Stimulated activated CD8-positive, alpha-beta memory T cell treated with anti-CD3 and anti-CD28 coated beads, Interleukin-15, amount 100 ng/mL, for 1 hour (primary cell): Measurements from ENCODE around the gene N4BP2L1.
"Not testable (repeated sequence)": the region's sequence is repeated elsewhere in the genome, so short reads cannot be mapped to it uniquely, and the experiment has no call there.

Experiments used
- DNase-seq: peaks from one replicate; pipeline ENCODE4 v3.0.0-alpha.2; 2020; ENCODE audit warnings: low read depth

N4BP2L1 gene

GRCh38 chr13:32390048-32390447, 37.9 kb downstream of the N4BP2L1 start:
- no peak for DNase-seq

- DNase-seq, result no peak
Measured at GRCh38 chr13:32385410-32385809, 42.5 kb downstream of the N4BP2L1 start.

- no peak for DNase-seq
Measured at GRCh38 chr13:32384702-32385101, 43.2 kb downstream of the N4BP2L1 start.

GRCh38 chr13:32383836-32384618, 43.9 kb downstream of the N4BP2L1 start:
- DNase-seq, result no peak

GRCh38 chr13:32381539-32381938, 46.4 kb downstream of the N4BP2L1 start:
- no peak for DNase-seq

- DNase-seq, result no peak
Measured at GRCh38 chr13:32378012-32378411, 49.9 kb downstream of the N4BP2L1 start.

- DNase-seq, result no peak
Measured at GRCh38 chr13:32376642-32377415, 51.1 kb downstream of the N4BP2L1 start.

- no peak for DNase-seq
Measured at GRCh38 chr13:32370805-32371204, 57.1 kb downstream of the N4BP2L1 start.

GRCh38 chr13:32362574-32362973, 65.4 kb downstream of the N4BP2L1 start:
- no peak for DNase-seq

GRCh38 chr13:32355935-32356334, 72.0 kb downstream of the N4BP2L1 start:
- not testable (repeated sequence) for DNase-seq

GRCh38 chr13:32354040-32354439, 73.9 kb downstream of the N4BP2L1 start:
- no peak for DNase-seq

GRCh38 chr13:32350839-32351441, 77.0 kb downstream of the N4BP2L1 start:
- DNase-seq, result not testable (repeated sequence)
